HG02981 (cell line): ENCODE results near the gene HOXB6.

Experiments
- ATAC-seq: cut with Tn5 transposase; IDR thresholded peaks from one replicate; pipeline ENCODE4 v1.9.1; 2021; ENCODE audit warnings: mild to moderate bottlenecking, moderate library complexity; ENCODE audit not compliant: unreplicated experiment

HOXB6 gene

GRCh38 chr17:48624118-48624517 is 19.3 kb upstream of the HOXB6 start:
- no peak for ATAC-seq

GRCh38 chr17:48623583-48623982 is 18.8 kb upstream of the HOXB6 start:
- no peak for ATAC-seq

- no peak for ATAC-seq
These were observed 18.1 kb upstream of the HOXB6 start for GRCh38 chr17:48622857-48623256.

- no peak for ATAC-seq
These were observed 16.9 kb upstream of the HOXB6 start for GRCh38 chr17:48621410-48622392.

GRCh38 chr17:48620461-48621139 is 15.8 kb upstream of the HOXB6 start:
- no peak for ATAC-seq

- ATAC-seq, result no peak
These were observed 15.2 kb upstream of the HOXB6 start for GRCh38 chr17:48619826-48620449.

- ATAC-seq, result no peak
These were observed 13.6 kb upstream of the HOXB6 start for GRCh38 chr17:48618256-48618896.

- no peak for ATAC-seq
These were observed 12.9 kb upstream of the HOXB6 start for GRCh38 chr17:48617471-48618255.

GRCh38 chr17:48616717-48617470 is 12.1 kb upstream of the HOXB6 start:
- no peak for ATAC-seq

GRCh38 chr17:48615963-48616716 is 11.4 kb upstream of the HOXB6 start:
- no peak for ATAC-seq

- ATAC-seq, result no peak
These were observed 10.5 kb upstream of the HOXB6 start, which contains the start of gene HOXB8 for GRCh38 chr17:48615047-48615962. HOXB8 (minus strand) TSS chr17:48615292; CDS start chr17:48614704, 588 bp downstream.

GRCh38 chr17:48613862-48614694 is 9.3 kb upstream of the HOXB6 start:
- no peak for ATAC-seq

GRCh38 chr17:48612854-48613691 is 8.3 kb upstream of the HOXB6 start:
- ATAC-seq, result no peak

GRCh38 chr17:48612456-48612853 is 7.7 kb upstream of the HOXB6 start:
- no peak for ATAC-seq

GRCh38 chr17:48611681-48612455 is 7.1 kb upstream of the HOXB6 start:
- no peak for ATAC-seq
